ENCODE results near the gene ACYP1. TPM values are rescaled to one million over a fixed set of nuclear protein-coding genes. Genes with fewer than 3 reads are reported as not detected.

The ACYP1 gene
- polyA plus RNA-seq, 1 of the 3 experiments (the other 2 are of a cell fraction): 53.5 TPM

DNA sequence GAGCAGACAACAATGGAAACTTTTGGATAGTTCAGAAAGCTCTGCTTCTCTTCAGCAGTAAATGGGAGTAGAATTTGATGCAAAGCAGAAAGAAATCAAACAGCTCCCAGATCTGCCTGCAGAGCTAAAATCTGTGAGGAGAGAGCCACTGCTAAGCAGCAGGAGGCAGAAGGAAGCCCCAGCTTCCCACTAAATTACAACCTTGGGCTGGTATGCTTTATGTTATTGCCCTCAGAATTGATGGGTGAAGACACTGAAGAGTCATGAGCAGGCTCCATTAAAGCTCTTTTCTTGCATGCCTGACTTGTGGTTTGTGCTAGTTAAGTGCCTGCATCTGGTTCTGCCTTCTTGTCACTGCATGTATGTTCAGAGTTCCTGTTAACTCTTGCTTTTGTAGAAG lies 14.0 kb upstream of the ACYP1 start:
- Histone ChIP-seq H3K27me3 (ENCODE audit: insufficient read depth) (no peaks in the 10 kb centered on the region), H3K9me2 (no peaks in the 10 kb centered on the region), H3F3A (replicated peaks; ENCODE audit: insufficient read depth) (no peaks in the 10 kb centered on the region), H3K9ac (no peak overlapping the region), H3K9me3 (no peaks in the 10 kb centered on the region), H4K20me1 (ENCODE audit: insufficient read depth) (no peaks in the 10 kb centered on the region), H3K36me3 (replicated peaks in 1 of 2; ENCODE audit: control insufficient read depth in 1 of 2, insufficient read depth in 2 of 2, low read length in 1 of 2) (peaks cover 4 to 16% of the 10 kb centered on the region in 2 experiments), H3K27ac (ENCODE audit: low read depth in 2 of 2, low read length in 1 of 2) (peak overlapping the region in 1 of 2 experiments; percentile 90; a peak in 2 of 4 replicates), H2AFZ (ENCODE audit: low read depth) (no peak overlapping the region), H3K4me1 (ENCODE audit: control insufficient read depth in 1 of 2, insufficient read depth in 2 of 2, low read depth in 1 of 2, low read length in 1 of 2) (peaks cover 0 to 16% of the 10 kb centered on the region in 2 experiments; a peak in 2 of 4 replicates), H3K4me2 (no peak overlapping the region), H3K79me2 (ENCODE audit: insufficient read depth) (no peaks in the 10 kb centered on the region), H3K4me3 (ENCODE audit: low read depth in 2 of 2, low read length in 1 of 2) (no peak overlapping the region)
- POLR2A ChIA-PET: interaction anchor here (0.9 kb wide), 1 partner anchor 9 kb away, joined by 4 read pairs; the partner anchor contains the start of gene ZC2HC1C
- CTCF ChIA-PET: interaction anchor here (1.4 to 3.8 kb wide), 4 partner anchors 11 to 217 kb away, joined by 4 to 36 read pairs (median 13); no protein-coding TSS in a partner anchor
- peak; percentile 37; the same call in 1 of the 2 replicates for TF ChIP-seq PBX3 (IDR thresholded peaks at IDR 0.05)
- TF ChIP-seq EZH2phosphoT487 (IDR thresholded peaks at IDR 0.05; ENCODE audit: borderline replicate concordance, low read depth): no peak
- TF ChIP-seq EP300 (IDR thresholded peaks at IDR 0.05; ENCODE audit: borderline replicate concordance in 1 of 2, low read depth in 1 of 2, low read length in 1 of 2): peak in 1 of 2 experiments; percentile 60; a peak in 1 of 4 replicates
- peak; percentile 61 for TF ChIP-seq TCF12 (IDR thresholded peaks at IDR 0.05)
- TF ChIP-seq POLR2AphosphoS5 (IDR thresholded peaks at IDR 0.05; ENCODE audit: low read depth, low read length): peak; percentile 24; the same call in 1 of the 2 replicates
- no peak for DNase-seq

- TF ChIP-seq ELF1 (IDR thresholded peaks at IDR 0.05) (no peak), JUND (IDR thresholded peaks at IDR 0.05) (no peak), USF2 (IDR thresholded peaks at IDR 0.05; ENCODE audit: borderline replicate concordance, low read depth, low read length) (no peak), MXI1 (IDR thresholded peaks at IDR 0.05; ENCODE audit: low read depth, low read length) (no peak), FOXJ3 (CRISPR knock-in tag; IDR thresholded peaks at IDR 0.05) (no peak)
- Histone ChIP-seq H3K36me3 (replicated peaks in 1 of 2; ENCODE audit: control insufficient read depth in 1 of 2, insufficient read depth in 2 of 2, low read length in 1 of 2) (no peaks in the 10 kb centered on the region), H4K20me1 (ENCODE audit: insufficient read depth) (no peaks in the 10 kb centered on the region), H2AFZ (ENCODE audit: low read depth) (no peak overlapping the region), H3K79me2 (ENCODE audit: insufficient read depth) (peaks cover 17% of the 10 kb centered on the region), H3K4me2 (no peak overlapping the region), H3K27ac (ENCODE audit: low read depth in 2 of 2, low read length in 1 of 2) (peak overlapping the region in 1 of 2 experiments; percentile 98; a peak in 2 of 4 replicates), H3K4me1 (ENCODE audit: control insufficient read depth in 1 of 2, insufficient read depth in 2 of 2, low read depth in 1 of 2, low read length in 1 of 2) (peaks cover 0 to 11% of the 10 kb centered on the region in 2 experiments; a peak in 1 of 4 replicates), H3K9ac (no peak overlapping the region), H3K27me3 (ENCODE audit: insufficient read depth) (no peaks in the 10 kb centered on the region), H3K9me3 (no peaks in the 10 kb centered on the region), H3K4me3 (ENCODE audit: low read depth in 2 of 2, low read length in 1 of 2) (no peak overlapping the region), H3K9me2 (no peaks in the 10 kb centered on the region), H3F3A (replicated peaks; ENCODE audit: insufficient read depth) (peaks cover 11% of the 10 kb centered on the region)
- CTCF ChIA-PET: interaction anchor here (1.1 to 3.8 kb wide), 5 partner anchors 9 to 124 kb away, joined by 3 to 18 read pairs (median 8); no protein-coding TSS in a partner anchor
- 90% methylated on average over 8 of the region's 9 CpGs for WGBS (ENCODE audit: low lambda C conversion rate)
- no peak for DNase-seq
- POLR2A ChIA-PET: interaction anchor here (0.5 to 1.0 kb wide), 2 partner anchors 67 to 109 kb away, joined by 3 to 4 read pairs; partner anchors contain the start of gene EIF2B2
These were observed 6.6 kb upstream of the ACYP1 start for GRCh38 chr14:75070383-75070782.

All from SK-N-SH (cell line).